GM21526 (cell line): Measurements from ENCODE around the gene EPOP.

Experiments used
- ATAC-seq: cut with Tn5 transposase; IDR thresholded peaks from one replicate; pipeline ENCODE4 v1.9.1; 2021; ENCODE audit warnings: moderate library complexity; ENCODE audit not compliant: unreplicated experiment, low FRiP score

EPOP gene

DNA sequence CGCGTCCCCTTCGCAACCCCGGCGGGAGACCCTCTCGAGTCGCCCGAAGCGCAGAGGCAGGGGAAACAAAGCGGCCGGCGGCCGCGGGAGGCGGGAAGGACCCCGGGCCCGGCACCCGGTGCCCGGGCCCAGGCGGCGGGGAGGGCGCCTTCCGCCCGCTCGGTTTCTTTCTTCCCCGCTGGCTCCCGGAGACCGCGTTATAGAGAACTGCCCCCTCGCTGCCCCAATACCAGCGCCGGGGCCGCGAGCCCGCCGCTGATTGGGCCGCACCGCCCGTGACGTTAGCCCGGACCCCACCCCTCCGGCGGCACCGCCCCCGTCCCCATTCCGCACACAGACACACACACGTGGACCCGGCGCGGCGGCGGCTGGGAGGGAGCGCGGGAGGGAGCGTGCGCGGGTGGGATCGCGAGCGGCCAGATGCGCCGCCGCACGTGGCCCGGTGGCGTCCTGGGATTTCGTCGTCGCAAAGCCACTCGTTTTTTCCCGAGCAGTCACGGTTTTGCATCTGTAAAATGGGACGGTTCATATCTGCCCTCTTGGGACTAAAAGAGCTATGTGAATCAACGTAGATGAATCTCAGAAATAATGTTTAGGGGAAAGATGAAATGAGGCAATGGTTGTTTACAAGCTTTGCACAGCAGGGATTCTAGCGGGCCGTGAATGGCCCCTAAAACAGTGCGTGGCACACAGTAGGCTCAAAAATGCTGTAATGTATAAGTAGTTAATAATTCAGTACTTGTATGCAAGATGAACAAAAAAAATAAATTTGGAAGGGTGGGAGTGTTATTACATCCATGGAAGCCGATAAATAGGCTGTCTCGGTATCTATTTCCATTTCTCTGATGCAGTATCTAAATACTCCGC lies at the start of gene EPOP:
TSS of gene EPOP (minus strand) at position 209 of the 867 bp plus-strand sequence. CDS start 462 bp downstream, outside the sequence.
- no peak for ATAC-seq

GRCh38 chr17:38721802-38722201 lies 47.0 kb upstream of the EPOP start:
- ATAC-seq, result no peak

- no peak for ATAC-seq
These were observed 46.2 kb upstream of the EPOP start for GRCh38 chr17:38720941-38721340.

DNA sequence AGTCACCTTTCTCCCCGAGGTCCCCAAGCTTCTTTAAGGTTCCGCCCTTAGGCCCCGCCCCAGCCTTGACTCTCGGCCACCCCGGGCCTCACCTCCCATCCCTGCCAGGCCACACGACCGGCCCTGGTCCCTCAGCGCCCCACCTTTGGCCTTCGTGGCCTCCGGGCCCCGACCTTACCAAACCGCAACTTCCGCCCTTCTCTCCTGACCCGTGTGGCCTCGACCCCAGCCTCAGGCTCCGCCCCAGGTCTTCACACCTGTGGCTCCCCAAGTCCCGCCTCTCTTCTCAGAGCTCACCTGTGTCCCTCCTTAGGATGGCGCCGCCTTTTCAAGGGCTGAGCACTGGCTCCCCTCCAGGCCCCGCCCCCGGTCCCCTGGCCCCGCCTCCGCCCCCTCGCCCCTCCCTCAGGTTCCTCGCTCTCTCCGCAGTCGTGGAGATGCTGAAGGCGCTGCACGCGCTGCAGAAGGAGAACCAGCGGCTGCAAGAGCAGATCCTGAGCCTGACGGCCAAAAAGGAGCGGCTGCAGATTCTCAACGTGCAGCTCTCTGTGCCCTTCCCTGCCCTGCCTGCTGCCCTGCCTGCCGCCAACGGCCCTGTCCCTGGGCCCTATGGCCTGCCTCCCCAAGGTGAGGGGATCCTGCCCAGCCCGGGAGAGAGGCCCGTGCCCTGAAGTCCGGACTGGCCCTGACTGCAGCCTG lies 45.3 kb upstream of the EPOP start:
- ATAC-seq, result no peak

DNA sequence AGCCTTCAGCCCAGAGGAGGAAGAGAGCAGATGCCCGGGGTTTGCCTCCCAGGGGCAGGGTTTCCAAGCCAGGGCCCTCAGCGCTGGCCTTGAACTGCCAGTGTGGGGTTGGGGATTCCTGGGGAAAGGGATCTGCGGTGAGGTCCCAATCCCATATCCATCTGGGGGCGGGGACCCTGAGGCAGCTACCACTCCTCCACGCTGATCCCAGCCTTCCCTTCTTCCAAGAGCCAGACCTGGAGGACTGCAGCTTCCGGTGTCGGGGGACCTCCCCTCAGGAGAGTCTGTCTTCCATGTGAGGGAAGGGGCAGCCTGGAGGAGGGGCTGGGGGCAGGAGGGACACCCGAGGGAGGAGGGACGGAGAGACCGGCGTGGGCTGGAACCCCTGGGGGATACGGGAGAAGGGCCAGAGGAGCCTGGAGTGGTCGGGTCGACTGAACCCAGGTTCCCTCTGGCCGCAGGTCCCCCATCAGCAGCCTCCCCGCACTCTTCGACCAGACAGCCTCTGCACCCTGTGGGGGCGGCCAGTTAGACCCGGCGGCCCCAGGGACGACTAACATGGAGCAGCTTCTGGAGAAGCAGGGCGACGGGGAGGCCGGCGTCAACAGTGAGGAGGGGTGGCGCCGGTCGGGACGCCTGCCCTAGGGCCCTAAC lies 44.7 kb upstream of the EPOP start:
- no peak for ATAC-seq

- ATAC-seq, result no peak
These were observed 42.5 kb upstream of the EPOP start for GRCh38 chr17:38717139-38717745.

DNA sequence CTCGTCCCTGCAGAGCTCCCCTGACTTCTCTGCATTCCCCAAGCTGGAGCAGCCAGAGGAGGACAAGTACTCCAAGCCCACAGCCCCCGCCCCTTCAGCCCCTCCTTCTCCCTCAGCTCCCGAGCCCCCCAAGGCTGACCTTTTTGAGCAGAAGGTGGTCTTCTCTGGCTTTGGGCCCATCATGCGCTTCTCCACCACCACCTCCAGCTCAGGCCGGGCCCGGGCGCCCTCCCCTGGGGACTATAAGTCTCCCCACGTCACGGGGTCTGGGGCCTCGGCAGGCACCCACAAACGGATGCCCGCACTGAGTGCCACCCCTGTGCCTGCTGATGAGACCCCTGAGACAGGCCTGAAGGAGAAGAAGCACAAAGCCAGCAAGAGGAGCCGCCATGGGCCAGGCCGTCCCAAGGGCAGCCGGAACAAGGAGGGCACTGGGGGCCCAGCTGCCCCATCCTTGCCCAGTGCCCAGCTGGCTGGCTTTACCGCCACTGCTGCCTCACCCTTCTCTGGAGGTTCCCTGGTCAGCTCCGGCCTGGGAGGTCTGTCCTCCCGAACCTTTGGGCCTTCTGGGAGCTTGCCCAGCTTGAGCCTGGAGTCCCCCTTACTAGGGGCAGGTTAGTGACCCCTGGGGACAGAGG lies 41.7 kb upstream of the EPOP start:
- ATAC-seq, result no peak

GRCh38 chr17:38715216-38715943 lies 40.6 kb upstream of the EPOP start:
- no peak for ATAC-seq

DNA sequence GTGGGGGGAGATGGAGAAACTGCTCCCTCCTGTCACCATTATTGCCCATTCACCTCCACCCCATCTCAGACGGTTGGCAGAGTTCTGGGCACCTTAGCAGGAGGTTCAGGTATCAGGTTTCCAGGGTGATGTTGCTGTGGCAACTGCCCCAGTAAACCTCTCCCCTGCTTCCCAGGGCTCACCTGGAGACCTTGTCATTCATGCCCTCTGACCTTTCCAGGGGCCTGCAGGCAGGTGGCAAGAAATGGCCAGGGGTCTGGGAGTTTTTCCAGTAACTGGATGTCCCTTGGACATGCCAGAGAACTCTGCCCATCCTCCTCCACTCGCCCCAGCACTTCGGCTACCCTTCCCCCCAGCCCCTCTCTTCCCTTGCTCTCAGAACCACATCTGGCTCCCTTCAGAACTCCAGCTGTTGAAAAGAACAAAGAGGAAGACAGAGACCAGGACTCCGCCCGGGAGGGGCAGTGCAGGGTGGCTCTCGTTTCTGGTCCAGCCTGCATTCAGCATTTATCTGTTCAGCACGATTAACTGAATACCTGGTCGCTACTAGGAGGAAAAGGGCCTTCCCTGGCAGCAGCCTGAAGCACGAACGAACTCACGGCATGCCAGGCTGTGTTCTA lies 38.8 kb upstream of the EPOP start:
- ATAC-seq, result no peak

GRCh38 chr17:38712593-38712992 lies 37.8 kb upstream of the EPOP start:
- ATAC-seq, result no peak

- no peak for ATAC-seq
These were observed 37.2 kb upstream of the EPOP start for GRCh38 chr17:38711792-38712571.

DNA sequence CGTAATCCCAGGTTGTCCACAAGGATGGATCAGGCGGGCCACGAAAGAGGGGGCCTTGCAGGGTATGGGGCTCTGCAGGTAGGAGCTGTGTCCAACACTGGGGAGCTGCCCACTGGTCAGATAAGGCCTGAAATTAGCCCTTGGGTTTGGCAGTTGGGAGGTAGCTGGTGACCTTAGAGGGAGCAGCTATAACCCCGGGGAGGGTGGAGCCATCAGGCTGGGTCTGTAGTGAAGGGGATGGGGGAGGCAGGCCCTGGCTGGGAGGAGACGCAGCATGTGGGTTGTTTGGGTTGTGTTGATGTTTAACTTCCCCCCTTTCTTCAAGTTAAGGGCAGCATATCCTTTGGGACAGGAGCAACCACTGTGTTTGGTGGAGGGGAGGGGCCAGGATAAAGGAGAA lies 36.2 kb upstream of the EPOP start:
- ATAC-seq, result no peak

- no peak for ATAC-seq
These were observed 35.8 kb upstream of the EPOP start for GRCh38 chr17:38710604-38710962.

- ATAC-seq, result no peak
These were observed 35.3 kb upstream of the EPOP start for GRCh38 chr17:38709864-38710603.

DNA sequence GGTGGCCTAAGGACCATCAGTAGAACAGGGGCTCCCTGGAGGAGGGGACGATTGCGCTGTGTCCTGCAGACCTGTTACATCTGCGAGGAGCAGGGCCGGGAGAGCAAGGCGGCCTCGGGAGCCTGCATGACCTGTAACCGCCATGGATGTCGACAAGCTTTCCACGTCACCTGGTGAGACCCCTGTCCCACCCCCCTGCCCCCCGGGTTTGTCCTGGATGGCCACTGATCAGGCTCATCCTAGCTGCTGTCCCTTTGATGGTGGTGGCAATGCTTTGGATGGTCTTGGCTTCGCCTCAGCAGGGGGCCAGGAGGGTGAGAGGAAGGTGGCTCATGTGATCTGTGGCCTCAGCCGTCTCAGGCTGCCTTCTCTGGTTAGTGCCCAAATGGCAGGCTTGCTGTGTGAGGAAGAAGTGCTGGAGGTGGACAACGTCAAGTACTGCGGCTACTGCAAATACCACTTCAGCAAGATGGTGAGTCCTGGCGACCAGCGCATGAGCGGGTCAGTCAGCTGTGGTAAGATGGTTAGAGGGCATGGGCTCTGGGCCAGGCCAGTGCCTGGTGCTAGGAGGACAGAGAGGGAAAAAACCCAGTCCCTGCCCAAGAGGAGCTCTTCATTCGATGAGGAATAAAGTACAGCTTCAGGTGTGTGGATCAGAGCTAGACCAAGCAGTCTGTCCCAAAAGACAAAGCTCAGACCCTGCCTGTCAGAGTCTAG lies 34.5 kb upstream of the EPOP start:
- no peak for ATAC-seq

GRCh38 chr17:38707678-38708351 lies 33.1 kb upstream of the EPOP start:
- ATAC-seq, result no peak
